Suppressor macrophage treated with lipopolysaccharide for 4 hours (primary cell): ENCODE measurements around the gene NRIP3.
"Not testable (repeated sequence)": the region's sequence is repeated elsewhere in the genome, so short reads cannot be mapped to it uniquely, and the experiment has no call there.

Experiments used
- DNase-seq: peaks from one replicate; pipeline ENCODE4 v3.0.0-alpha.2; 2020

The NRIP3 gene

GRCh38 chr11:8964324-8965320, 39.2 kb downstream of the NRIP3 start, which contains the start of gene TMEM9B:
Gene TMEM9B, minus strand, starts transcription at chr11:8964442. Its CDS starts 129 bp downstream, at chr11:8964313.
- DNase-seq = peak; percentile 94

DNA sequence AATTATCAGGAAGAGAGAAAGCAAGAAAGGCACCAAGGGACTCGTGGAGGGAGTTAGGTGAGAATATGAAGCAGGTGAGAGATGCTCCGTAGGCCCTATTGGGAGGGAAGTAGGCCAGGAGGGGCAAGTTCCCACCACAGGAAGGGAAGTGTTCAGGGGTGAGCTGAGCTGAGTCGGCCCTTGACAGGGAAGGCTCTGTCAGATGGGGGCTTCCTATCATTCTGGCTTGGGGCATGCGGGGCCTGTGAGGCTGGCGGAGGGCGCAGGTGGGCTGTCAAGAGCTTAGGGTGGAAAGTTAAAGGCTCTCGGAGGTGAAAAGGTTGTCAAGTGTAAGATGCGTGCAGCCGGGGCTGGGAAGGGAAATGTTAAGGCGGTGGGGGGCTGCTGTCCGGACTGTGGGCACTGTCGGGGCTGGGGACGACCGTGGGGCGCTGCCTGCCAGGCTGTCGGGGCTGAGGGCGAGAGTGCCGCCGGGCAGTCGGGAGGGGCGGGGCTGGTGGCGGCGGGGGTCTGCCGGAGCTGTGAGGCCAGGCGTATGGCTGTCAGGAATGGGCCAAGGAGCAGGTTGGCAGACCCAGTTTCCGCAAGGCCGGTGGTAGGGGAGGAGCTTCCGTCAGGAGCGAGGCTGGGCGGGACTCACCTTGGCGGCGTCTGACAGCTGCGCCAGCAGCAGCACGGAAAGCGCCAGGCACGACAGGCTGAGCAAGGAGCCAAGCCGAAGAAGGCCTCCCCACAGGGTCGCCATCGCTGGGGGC, 40.1 kb downstream of the NRIP3 start:
- no peak for DNase-seq

GRCh38 chr11:8962841-8963240, 41.0 kb downstream of the NRIP3 start:
- no peak for DNase-seq

DNA sequence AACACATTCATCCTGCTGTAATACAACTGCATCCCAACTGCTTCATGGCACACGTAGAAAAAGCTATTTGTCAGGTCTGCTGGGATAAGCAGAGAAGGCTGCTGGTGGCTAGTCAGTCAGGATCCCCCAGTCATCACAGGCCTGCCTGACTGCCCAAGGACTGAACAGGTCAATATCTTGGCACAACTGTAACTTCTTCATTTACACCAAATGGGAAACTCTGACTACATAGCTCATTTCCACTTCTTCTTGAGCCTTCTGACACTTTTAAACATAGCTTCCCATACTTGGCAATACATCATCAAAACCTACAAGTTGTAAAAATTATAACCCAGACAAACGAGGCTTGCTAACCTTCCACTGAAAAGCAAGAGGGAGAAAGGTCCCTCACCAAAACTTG, 42.4 kb downstream of the NRIP3 start:
- peak; percentile 47 for DNase-seq

GRCh38 chr11:8959546-8960166, 44.1 kb downstream of the NRIP3 start:
- DNase-seq = peak; percentile 85

DNA sequence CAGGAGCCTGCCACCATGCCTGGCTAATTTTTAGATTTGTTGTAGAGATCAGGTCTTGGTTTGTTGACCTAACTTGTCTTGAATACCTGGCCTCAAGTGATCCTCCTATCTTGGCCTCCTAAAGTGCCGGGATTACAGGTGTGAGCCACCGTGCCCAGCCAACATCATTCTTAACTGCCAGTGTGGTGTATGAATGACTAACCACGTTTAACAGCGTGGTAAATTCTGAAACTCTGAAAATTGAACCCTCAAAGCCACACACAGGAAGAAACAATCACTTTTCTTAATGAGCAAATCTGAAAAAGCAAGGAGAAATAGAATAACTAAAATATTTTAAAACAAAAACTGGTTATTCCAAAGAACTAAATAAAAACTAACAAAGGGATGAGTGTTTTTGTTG, 46.9 kb downstream of the NRIP3 start:
- DNase-seq = no peak

DNA sequence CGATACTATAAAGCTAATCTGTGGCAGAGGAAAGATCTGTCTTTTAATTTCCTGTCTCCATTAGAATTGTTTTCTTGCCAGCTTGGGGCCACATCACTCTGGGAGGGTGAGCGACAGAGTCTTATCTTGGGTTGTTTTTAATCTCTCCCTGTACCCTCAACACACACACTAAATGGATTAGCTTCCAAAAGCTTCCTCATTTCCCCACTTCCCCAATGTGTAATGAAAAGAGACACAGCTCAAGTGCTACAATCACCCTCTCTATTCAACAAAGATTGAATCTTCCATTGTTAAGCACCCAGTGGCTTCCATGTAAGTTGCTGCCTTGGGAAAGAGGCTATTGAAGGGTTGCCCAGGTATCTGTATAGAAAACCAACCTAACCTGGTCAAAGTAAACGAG, 54.9 kb downstream of the NRIP3 start:
- DNase-seq = peak; percentile 15

DNA sequence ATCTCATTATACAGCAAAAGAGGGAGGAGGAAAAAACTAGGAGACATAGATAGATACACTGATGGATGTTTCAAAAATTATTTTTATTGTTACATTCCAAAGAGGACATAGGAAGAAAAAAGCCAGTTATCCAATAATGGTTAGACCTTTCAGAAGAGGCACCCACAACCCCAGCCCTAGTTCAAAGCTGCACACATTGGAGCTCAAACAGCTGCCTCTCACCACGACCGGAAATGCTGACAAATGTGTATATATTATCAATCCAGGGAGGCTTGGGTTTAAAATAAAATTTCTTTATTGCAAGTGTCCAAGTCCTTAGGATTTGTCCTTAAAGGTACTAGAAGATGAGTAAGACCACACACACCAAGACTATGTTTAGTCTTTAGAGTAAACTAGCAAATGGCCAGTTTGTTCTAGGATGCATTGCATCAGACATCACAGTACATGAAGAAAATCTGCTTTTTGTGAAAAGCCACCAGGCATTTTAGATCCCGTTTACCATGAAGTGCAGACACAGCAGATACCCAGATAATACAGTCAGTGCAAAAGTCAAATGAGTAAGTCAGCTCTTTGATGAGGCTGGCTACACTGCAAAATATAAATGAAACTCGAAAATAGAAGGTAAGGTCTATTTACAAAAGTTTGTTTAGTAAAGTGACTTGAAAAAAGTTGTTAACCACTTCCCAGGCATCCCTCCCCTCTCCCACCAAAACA, 56.4 kb downstream of the NRIP3 start:
- DNase-seq = no peak

DNA sequence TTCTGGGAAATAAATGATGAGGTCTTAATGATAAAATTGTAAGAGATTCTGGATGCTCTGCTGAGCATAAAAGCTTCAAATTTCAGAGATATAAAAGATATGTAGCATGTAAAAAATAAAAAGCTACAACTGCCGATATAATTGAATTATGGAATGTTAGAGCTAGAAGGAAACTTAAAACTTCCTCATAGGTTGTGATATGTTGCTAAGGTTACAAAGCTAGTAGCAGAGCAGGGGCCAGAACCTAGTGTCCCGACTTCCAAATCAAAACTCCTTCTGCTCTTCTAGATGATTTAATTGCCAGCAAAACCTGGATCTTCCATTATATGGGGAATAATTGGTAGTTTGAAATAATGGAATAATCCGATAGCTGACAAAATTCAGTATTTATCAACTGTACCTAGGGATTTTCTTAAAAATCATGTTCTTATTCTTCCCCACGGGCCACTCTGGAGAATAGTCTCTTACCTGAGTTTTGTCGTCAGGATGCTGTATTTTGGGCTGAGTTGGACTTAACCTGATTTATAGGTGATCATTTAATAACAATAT, 61.2 kb downstream of the NRIP3 start, which contains the start of gene ASCL3:
ASCL3 (minus strand) TSS at position 499 of the 549 bp plus-strand sequence. CDS start 4,855 bp downstream, outside the sequence.
- DNase-seq = no peak

- DNase-seq = no peak
Measured at GRCh38 chr11:8941341-8942103, 62.3 kb downstream of the NRIP3 start.

- DNase-seq = no peak
Measured at GRCh38 chr11:8937659-8938058, 66.1 kb downstream of the NRIP3 start.

DNA sequence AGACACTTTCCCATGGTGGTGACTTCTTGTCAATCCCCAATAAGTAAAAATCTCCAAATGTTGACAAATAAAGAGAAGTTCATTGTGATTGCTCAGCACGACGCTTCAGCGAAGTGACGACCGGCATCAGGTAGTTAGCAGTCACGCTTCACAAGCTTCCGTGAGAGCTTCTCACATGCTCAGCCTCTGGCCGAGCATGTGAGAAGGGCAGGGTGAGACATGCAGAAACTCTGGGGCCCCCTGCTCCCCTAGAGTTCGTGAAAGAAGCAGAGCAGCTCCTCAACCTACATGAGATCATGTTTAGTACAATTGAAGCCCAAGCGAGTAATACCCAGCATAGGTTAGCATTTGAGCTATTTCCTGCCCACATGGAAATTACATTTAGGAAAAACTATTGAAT, 66.6 kb downstream of the NRIP3 start:
- DNase-seq = no peak

GRCh38 chr11:8935789-8936188, 68.0 kb downstream of the NRIP3 start:
- not testable (repeated sequence) for DNase-seq

DNA sequence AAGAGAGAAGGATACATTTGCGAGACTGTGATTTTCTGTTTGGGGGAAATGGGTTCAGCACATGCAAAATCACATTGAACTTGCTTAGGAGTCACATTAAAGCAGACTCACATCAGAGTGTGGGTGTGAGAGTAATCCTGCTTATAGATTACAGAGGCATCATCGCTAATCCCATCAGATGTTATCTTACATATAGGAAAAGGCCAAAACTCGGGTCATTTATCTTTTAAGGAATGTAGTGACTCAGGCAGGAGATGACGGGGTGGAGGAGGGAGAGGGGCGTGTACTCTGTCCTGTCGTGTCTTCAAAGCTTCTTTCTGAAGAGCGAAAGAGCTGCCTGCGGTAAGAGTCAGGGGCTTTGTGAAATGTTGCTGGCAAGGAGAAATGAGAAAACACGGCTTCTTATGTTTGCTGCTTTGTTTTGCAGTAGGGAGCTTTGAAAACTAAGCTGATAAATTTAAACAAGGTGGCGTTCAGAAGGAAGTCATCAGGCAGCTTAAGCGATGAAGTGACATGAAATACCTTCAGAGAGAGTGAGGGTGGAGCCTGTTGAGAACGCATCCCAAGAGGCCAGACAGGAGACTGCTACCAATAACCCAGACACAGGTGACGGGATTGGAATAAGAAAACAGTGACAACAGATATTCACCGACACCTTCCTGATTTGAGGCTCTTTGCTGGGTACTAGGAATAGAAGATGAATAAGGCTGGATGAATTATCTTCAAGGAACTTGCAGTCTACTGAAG, 68.9 kb downstream of the NRIP3 start:
- no peak for DNase-seq

- DNase-seq = no peak
Measured at GRCh38 chr11:8933931-8934330, 69.9 kb downstream of the NRIP3 start.

DNA sequence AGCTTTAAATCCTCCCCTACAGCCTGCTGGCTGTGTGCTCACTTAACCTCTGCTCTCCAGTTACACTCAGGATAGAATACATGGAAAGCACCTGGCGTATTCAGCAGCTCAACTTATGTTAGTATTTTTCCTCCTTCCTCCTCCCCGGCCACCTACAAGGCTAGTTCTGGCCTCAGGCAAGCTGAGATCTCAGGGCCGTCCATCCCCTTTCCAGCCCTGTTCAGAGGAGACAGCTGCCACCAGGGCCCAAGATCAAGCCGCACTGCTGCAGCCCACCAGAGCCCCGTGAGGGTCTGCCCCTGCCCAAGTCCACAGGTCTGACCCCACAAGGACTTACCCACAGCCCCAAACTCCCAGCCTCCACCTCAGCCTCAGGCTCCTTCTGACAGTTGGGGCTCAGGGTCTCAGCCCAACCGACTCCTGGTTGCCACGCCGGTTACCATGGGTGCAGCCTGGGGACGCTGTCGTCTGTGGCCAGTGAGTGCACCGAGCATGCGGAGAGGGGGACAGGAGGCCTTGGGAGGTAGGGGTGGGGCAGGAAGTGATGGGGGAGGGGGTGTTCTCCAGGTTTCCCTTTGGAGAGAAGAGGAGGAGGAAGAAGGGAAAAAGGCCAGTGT, 71.1 kb downstream of the NRIP3 start, which contains the start of gene C11orf16:
C11orf16 (minus strand) TSS at position 384 of the 617 bp plus-strand sequence. CDS start 639 bp downstream, outside the sequence.
- DNase-seq = no peak
